Posterior vena cava (tissue), 2 donors: ENCODE data around the gene GPATCH2. TPM values are rescaled to one million over a fixed set of nuclear protein-coding genes. Genes with fewer than 3 reads are reported as not detected.

Experiments
- DNase-seq: peaks from one replicate; pipeline ENCODE4 v3.0.0-alpha.2; 2020; ENCODE audit warnings: low spot score
- intact Hi-C, 2 donors: fragments of 100-400 bp; cut with DNase I; formaldehyde crosslinking; loops; one replicate each; pipeline versions ENCODE4 v1.14.1 to v1.14.2; 2022 to 2023
- long read RNA-seq, 2 donors: library from polyadenylated mRNA; unstranded; transcript quantifications; one replicate each; pipeline ENCODE4 v2.0.0, GENCODE V29; 2020 to 2021
- total RNA-seq, 2 donors: library from RNA; stranded (reverse); fragmentation: NEBNext Ultra II Directional; extraction: Animal tissue kit (Norgen Biotek cat#: 25700); gene quantifications; one replicate each; pipeline ENCODE4 v1.2.1, GENCODE V29; 2021
- donor health status: DM: yes; HTN: yes; CAD: no.
- donor health status: DM: yes; HTN: yes; CAD: no.

Gene GPATCH2
- 10 to 100 TPM; 15.0 to 17.2 TPM for total RNA-seq
- long read RNA-seq, donor 1, partial matches to known transcripts = 2 of 6 reads
- long read RNA-seq, donor 1, other reads (novel, unspliced or antisense) = 2 of 6 reads
- long read RNA-seq, donor 2, partial matches to known transcripts = 7 of 7 reads
- long read RNA-seq, donor 2, other reads (novel, unspliced or antisense) = 0 of 7 reads

- intact Hi-C loops = no loop called here
- peak; percentile 93 for DNase-seq
These were observed at the start of gene GPATCH2, which contains the start of gene SPATA17 for GRCh38 chr1:217630711-217631591. GPATCH2 (minus strand) TSS chr1:217631090; CDS start chr1:217630971, 119 bp downstream. SPATA17 (plus strand) TSS chr1:217631344; CDS start chr1:217631379, 35 bp downstream.

- DNase-seq = no peak
- intact Hi-C loops = no loop called here
These were observed 43.3 kb upstream of the GPATCH2 start for GRCh38 chr1:217674028-217674729.

- DNase-seq = no peak
- intact Hi-C loops = no loop called here
These were observed 42.5 kb upstream of the GPATCH2 start for GRCh38 chr1:217673387-217673786.

DNA sequence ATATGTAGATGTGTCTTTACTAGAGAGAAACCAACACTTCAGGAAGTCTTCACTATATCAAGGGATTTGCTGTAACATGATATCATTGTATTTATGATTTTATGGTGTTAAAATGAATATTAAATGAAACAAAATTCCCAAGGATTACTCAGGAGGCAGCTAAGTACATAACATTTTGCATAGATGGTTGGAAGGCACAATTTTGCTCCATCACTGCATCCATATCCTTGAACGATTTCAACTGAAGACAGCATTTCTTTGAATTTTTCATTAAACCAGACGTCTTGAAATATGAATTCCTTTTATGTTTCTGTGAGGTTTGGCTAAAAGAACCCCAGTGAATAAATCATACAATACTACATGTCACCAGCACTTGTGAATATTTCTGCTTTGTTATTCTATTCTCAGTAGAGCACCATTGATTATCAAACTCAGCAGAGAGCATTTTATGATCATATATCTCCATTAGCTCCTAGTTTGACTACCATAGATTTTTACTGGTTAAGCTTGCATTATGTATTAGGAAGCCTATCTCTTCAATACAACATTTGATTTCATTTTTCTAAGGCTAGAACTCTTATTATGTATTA is 37.6 kb upstream of the GPATCH2 start:
- intact Hi-C loops = no loop called here
- no peak for DNase-seq

- DNase-seq = no peak
- intact Hi-C loops = no loop called here
These were observed 30.5 kb upstream of the GPATCH2 start for GRCh38 chr1:217661407-217661806.

DNA sequence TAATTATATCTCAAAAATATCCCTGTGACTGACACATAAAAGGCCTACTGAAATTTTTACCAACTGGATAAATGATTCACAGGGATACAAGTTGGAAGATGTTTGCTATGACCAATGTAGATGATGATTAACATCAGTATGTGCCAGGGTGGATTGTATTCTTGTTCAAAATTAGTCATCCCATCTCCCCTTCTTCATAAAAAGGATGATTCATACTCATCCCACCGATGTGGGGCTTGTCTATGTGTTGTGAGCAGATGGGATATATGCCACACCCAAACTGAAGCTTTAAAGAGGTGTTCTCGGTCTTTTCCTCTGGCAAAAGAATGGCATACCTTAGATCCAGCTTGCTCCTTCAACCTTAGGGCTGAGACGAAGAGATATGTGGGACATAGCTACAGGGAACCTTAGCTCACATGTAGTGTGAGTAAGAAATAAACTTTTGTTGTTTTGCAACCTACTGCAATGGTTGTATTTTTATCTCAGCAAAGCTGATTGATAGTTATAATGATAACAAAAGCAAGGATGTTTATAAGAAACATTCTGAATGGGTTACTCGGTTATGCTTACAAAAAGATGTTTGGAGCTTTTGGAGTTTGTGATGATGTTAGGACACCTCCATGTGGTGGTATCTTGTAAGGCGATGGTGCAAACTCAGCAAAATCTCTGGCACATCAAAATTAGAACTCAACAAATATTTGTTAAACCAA is 29.6 kb upstream of the GPATCH2 start:
- intact Hi-C loops = no loop called here
- no peak for DNase-seq

- DNase-seq = no peak
- intact Hi-C loops = no loop called here
These were observed 19.8 kb upstream of the GPATCH2 start for GRCh38 chr1:217650674-217651073.

GRCh38 chr1:217647791-217648190 is 16.9 kb upstream of the GPATCH2 start:
- DNase-seq = no peak
- intact Hi-C loops = no loop called here

DNA sequence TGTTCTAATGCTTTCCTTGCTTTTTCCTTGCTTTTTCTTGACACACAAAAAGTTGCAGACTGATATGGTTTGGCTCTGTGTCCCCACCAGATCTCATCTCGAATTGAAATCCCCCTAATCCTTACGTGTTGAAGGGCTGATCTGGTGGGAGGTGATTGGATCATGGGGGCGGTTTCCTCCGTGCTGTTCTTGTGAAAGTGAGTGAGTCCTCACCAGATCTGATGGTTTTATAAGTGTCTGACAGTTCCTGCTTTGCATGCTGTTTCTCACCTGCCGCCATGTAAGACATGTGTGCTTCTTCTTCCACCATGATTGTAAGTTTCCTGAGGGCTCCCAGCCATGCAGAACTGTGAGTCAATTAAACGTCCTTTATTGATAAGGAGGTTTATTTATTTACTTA is 11.6 kb upstream of the GPATCH2 start:
- intact Hi-C loops = no loop called here

DNA sequence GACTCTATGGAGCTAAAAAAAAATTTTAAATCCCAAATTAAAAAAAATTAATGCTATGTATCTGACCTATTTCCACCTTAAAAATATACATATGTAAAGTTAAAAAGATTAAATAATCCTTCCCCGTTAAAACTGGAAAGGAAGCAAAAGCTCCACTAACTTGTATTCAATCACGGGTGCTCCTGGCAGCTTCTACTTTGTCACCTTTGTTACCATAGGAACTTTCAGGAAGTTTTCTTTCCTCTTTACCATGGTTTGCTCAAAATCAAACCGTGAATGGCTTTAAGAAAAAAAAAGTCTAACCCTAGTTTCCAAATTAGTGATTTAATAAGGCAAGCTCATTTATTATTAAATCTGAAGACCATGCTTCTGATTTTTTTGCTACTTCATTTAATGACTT is 3.5 kb downstream of the GPATCH2 start:
- no peak for DNase-seq
- intact Hi-C loops = no loop called here

More for the DNA sequence above, 11.6 kb upstream of the GPATCH2 start:
- no peak for DNase-seq

DNA sequence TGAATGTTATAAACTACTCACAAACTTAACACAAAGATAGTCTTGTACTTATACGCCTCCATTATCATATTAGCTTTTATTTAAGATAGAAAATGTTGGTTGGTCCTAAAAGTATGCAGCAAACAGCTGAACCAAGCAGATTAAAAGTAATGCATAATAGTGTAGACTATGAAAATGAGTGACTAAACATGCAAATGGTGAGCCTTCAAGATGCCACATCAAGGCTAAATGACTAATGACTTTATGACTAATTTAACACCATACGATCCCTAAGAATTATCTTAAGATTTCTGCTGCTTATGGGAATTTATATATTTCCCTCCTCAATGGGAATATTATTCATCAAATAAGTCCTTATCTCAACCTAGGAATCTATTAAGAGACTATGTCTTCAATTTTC is 4.6 kb downstream of the GPATCH2 start:
- intact Hi-C loops = no loop called here
- DNase-seq = no peak

GRCh38 chr1:217622042-217622441 is 8.8 kb downstream of the GPATCH2 start:
- intact Hi-C loops = no loop called here
- DNase-seq = no peak

- intact Hi-C loops = no loop called here
These were observed 10.1 kb downstream of the GPATCH2 start for GRCh38 chr1:217620814-217621213.

GRCh38 chr1:217617126-217617525 is 13.8 kb downstream of the GPATCH2 start:
- intact Hi-C loops = no loop called here

More at GRCh38 chr1:217620814-217621213, 10.1 kb downstream of the GPATCH2 start:
- no peak for DNase-seq

DNA sequence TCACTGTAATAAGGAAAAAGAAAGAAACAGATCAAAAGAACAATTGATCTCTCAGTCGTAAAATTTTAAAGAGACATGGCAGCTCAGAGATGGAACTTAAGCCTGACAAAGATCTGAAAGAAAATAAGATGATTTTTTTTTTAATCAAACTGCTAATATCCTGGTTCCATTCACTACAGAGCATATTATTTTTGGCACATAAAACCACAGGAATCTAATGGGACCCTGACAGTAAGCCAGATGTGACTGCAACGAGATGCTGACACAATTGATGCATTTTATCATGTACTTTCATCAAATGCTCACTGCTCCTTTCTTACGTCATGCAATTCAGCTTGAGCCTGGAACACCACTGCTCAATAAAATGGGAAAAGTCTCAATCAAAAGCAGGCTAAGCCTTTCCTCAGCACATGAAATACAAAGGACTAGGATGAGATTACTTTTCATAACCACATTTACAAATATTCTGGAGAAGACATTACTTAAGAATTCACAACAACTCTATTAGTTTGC is 16.6 kb downstream of the GPATCH2 start:
- intact Hi-C loops = no loop called here

More at GRCh38 chr1:217617126-217617525, 13.8 kb downstream of the GPATCH2 start:
- DNase-seq = no peak

DNA sequence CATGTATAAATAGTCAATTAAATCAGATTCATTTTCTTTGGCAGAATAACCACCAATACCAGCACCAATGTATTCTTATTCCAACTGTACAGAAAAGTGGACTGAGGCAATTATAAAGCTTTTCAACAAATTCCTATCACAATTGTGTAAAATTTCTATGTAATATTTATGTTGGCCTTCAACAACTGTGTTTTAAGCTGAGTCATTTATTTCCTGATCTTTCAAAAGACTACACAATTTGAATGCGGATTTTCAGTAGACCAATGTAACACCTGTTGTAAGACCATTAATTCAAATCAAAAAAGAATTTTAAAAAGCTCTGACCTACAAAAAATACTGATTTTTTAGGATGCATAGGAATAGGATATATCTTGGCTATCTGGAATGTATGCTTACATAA is 25.5 kb downstream of the GPATCH2 start:
- intact Hi-C loops = no loop called here
- no peak for DNase-seq

More for the DNA sequence above, 16.6 kb downstream of the GPATCH2 start:
- DNase-seq = no peak

GRCh38 chr1:217602380-217602779 is 28.5 kb downstream of the GPATCH2 start:
- intact Hi-C loops = no loop called here
- no peak for DNase-seq

DNA sequence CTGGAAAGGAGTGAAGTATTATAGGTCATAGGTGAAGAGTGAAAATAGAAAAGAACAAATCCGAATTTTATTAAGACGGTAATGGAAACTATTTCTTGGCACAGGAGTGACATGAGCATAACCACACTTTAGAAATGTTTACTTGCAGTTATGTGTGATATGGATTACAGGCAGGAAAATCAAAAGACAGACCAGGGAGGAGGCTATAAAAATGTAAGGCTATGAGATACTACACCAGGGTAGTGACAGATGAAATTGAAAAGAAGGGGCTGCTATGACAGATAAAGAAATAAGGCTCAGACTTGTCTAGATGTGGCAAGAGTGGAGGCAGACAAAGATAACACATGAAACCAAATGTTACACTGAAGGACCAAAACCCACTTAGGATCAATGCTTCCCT is 31.7 kb downstream of the GPATCH2 start:
- intact Hi-C loops = no loop called here
- DNase-seq = no peak

DNA sequence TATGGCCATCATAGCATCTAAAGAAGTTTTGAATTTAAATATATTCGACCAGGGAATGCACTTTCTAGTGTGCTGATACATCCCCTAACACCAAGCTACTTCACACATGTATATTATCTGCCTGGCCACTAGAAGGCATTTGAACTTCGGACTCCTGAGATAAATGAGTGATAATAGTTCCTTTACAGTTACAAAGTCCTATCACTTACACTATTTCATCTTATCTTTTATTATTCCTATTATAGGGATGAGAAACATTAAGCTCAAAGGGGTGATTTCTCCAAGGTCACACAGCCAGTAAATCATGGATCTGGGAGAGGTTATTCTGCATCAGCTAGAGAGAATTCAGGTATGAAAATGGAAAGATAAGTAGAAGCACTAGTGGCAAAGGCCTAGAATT is 40.3 kb downstream of the GPATCH2 start:
- no peak for DNase-seq
- intact Hi-C loops = no loop called here
